Measurements from ENCODE around the gene NCOA6.

The NCOA6 gene

GRCh38 chr20:34852298-34852697, 26.8 kb upstream of the NCOA6 start:
- no peak overlapping the region for H3K4me3 ChIP-seq (ENCODE audit: low read depth, low read length)
- no peak for TF ChIP-seq CTCF (IDR thresholded peaks at IDR 0.05; ENCODE audit: borderline replicate concordance, insufficient read depth, low read depth, low read length)

- H3K4me3 ChIP-seq (ENCODE audit: low read depth, low read length): no peak overlapping the region
- TF ChIP-seq CTCF (IDR thresholded peaks at IDR 0.05; ENCODE audit: borderline replicate concordance, insufficient read depth, low read depth, low read length): no peak
These were observed 25.5 kb upstream of the NCOA6 start for GRCh38 chr20:34850969-34851368.

GRCh38 chr20:34849778-34850177, 24.3 kb upstream of the NCOA6 start:
- no peak overlapping the region for H3K4me3 ChIP-seq (ENCODE audit: low read depth, low read length)
- no peak for TF ChIP-seq CTCF (IDR thresholded peaks at IDR 0.05; ENCODE audit: borderline replicate concordance, insufficient read depth, low read depth, low read length)

GRCh38 chr20:34848597-34848996, 23.1 kb upstream of the NCOA6 start:
- no peak overlapping the region for H3K4me3 ChIP-seq (ENCODE audit: low read depth, low read length)
- no peak for TF ChIP-seq CTCF (IDR thresholded peaks at IDR 0.05; ENCODE audit: borderline replicate concordance, insufficient read depth, low read depth, low read length)

GRCh38 chr20:34843421-34843820, 18.0 kb upstream of the NCOA6 start:
- no peak for TF ChIP-seq CTCF (IDR thresholded peaks at IDR 0.05; ENCODE audit: borderline replicate concordance, insufficient read depth, low read depth, low read length)

GRCh38 chr20:34842143-34842542, 16.7 kb upstream of the NCOA6 start:
- H3K4me3 ChIP-seq (ENCODE audit: low read depth, low read length): no peak overlapping the region
- TF ChIP-seq CTCF (IDR thresholded peaks at IDR 0.05; ENCODE audit: borderline replicate concordance, insufficient read depth, low read depth, low read length): no peak

More at GRCh38 chr20:34843421-34843820, 18.0 kb upstream of the NCOA6 start:
- H3K4me3 ChIP-seq (ENCODE audit: low read depth, low read length): no peak overlapping the region

- no peak for TF ChIP-seq CTCF (IDR thresholded peaks at IDR 0.05; ENCODE audit: borderline replicate concordance, insufficient read depth, low read depth, low read length)
- no peak overlapping the region for H3K4me3 ChIP-seq (ENCODE audit: low read depth, low read length)
These were observed 9.0 kb upstream of the NCOA6 start for GRCh38 chr20:34834459-34834893.

Measured in GM12875 (cell line).